NK-92 treated with Interleukin-12 subunit alpha and Interleukin-12 subunit beta, amount 100 ng/mL, for 24 hours (cell line): Measurements from ENCODE around the gene CRACR2B.
A peak's percentile ranks its signal among the peaks of the same experiment; 100 is the strongest.

Experiments
- DNase-seq: peaks from one replicate; lab custom pipeline; 2025; lab: John Stamatoyannopoulos, UW

CRACR2B gene

DNA sequence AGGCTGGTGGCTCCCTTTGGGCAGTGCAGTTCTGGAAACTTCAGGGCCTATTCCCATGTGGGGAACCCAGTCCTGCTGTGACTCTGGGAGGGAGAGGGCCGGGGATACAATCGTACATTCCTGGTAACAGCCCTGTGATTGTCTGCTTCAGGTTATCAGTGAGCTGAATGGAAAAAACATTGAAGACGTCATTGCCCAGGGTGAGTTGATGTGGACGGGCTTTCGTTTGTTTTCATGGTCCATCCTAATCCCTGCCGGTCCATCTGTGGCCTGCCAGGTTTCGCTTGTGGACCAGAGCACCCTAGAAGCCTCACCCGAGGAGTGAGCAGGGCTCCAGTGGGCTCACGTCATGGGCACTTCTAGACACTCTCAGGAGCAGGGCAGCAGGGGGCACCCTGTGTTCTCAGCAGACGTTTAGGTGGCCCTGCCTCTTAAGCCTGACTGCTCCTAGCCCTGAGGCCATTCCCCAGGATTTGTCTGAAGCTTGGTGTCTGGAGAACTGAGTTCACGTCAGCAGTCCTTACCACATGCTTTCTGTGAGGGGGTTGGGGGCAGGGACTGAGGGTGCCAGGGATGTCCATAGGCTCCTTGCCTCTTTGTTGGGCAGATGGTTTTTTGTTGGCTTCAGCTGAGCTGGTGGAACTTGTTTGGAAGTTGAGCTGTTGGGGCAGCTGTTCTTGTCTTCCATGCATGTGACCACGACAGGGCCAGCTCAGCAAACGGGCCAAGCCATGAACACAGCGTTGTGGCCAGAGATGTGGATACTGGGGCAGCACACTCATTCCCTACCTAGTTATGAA, 16.1 kb upstream of the CRACR2B start:
- DNase-seq = no peak

DNA sequence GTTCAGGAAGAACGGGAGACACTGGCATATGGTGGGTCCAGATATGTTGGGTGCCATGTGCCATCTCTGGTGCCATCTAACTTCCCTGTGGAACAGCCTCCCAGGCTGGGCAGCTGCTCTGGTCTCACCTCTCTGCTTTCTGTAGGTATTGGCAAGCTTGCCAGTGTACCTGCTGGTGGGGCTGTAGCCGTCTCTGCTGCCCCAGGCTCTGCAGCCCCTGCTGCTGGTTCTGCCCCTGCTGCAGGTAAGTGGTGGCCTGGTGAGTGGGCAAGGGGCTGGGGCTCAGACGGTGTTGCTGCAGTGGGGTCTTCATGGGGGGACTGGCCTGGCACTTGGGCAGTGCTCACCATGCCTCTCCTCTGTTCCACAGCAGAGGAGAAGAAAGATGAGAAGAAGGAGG, 15.3 kb upstream of the CRACR2B start:
- no peak for DNase-seq

DNA sequence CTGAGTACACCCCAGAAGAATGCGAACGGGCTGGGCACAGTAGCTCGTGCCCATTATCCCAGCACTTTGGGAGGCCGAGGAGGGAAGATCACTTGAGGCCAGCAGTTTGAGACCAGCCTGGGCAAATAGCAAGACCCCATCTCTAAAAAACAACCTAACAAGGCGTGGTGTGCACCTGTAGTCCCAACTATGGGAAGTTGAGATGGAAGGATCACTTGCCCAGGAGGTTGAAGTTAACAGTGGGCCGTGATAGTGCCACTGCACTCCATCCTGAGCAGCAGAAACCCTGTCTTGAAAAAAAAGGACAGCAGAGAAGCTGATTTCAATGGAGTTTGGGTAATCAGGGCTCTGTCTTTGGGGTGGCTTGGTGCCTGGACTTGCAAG, 14.7 kb upstream of the CRACR2B start:
- DNase-seq = no peak

DNA sequence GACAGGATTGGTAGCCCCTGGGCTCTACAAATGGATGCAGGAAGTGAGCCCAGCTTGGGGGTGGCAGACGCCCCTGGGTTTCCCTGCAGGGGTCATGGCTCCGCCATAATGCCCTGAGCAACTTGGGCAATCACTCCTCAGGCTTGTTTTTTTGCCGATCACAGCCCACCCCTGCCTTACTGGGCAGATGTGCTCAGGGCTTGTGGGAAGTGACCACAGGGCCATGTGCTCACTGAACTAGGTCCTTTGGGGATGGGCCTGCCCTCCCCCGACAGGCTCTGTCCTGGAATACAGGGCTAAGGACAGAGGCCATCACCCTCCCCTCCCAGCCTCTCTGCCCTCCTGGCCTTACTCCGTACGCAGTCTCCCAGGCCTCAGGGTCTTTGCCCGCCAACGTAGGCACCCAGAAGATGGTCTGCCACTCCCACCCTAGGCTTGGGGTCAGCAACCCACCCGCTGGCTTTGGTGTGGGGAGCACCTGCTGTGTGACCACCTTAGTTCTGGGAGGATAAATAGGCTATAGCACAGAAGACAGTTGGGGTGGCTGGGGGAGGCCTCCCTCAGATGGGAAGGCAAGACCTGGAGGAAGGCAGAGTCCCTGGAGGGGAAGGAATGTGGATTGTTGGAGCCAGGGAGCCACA, 14.1 kb upstream of the CRACR2B start:
- no peak for DNase-seq

DNA sequence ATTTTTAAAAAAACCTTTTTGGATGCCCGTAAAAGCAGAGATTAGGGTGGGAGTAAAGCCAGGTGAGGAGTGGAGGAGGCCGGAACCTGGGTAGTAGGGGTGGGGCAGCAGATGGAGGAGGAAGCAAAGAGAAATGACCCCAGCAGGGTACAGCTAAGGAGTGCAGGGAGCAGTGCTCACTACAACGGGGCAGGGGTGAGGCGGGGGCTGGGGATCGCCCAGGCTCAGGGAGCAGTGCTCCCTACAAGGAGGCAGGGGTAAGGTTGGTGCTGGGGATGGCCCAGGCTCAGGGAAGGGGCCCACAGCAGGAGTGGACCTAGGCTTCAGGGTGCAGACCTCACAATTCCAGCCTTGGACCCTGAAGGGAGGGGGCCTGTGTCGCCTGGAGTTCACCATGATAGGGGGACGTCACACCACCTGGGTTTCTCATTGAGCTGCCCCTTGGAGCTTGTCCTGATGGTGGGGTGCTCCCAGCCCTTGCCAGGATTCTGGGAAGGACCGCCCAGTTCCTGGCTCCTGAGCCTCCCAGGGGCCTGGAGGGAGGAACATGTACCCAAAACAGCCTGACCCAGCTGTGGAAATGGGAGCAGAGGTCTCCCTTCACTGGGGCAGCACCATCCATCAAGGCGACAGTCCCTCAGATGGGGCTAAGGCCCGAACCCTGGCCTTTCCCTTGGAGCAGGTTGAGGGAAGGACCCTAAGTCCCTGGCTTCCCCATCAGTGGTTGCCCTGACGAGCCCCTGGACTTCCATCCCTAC, 11.9 kb upstream of the CRACR2B start:
- DNase-seq = no peak

DNA sequence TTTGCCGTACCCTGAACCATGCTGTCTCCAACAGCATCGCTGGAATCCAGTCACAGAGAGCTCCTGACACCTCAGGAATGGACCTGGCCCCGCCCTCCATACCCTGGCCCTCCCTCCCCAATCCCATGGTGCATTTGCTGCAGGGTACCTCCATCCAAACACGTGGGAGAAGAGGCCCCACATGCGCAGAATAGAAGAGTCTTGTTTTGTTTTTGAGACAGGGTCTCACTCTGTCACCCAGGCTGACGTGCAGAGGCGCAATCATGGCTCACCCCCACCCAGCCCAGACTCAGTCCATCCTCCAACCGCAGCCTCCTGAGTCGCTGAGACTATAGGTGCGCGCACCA, 11.3 kb upstream of the CRACR2B start:
- DNase-seq = no peak

DNA sequence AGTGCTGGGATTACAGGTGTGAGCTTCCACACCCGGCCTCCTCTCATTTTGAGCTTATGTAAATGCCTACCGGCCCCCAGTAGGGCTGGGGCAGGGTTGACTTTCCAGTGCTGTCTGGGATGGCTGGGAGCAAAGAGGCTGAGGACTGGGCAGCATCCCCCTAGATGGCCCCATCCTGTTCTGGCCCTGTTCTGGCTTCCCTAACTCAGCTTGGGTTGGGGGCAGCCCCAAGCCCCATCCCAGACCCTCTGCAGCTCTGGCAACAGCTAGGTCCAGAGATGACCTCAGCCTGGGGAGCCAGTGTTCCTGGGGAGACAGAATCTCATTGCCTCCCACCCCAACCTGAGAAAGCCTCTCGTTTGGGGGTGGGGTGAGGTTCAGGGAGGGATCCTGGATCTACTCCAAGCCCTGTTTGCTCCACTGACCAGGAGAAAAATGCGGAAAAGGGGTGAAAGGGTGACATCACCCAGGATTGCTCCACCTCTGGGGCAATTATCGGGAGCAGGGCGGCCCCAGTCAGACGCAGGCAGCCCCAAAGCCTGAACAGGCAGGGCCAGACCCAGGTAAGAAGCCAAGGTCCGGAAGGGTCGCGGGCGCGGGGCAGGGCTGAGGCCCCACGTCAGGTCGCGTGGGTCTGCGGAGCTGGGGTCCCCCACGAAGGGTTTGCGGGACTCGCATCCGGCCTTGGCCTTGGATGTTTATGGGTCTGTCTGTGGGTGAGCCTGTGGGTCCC, 9.2 kb upstream of the CRACR2B start, which contains the start of gene PNPLA2:
PNPLA2 (plus strand) TSS at position 519 of the 733 bp plus-strand sequence. CDS start 805 bp downstream, outside the sequence.
- DNase-seq = no peak

DNA sequence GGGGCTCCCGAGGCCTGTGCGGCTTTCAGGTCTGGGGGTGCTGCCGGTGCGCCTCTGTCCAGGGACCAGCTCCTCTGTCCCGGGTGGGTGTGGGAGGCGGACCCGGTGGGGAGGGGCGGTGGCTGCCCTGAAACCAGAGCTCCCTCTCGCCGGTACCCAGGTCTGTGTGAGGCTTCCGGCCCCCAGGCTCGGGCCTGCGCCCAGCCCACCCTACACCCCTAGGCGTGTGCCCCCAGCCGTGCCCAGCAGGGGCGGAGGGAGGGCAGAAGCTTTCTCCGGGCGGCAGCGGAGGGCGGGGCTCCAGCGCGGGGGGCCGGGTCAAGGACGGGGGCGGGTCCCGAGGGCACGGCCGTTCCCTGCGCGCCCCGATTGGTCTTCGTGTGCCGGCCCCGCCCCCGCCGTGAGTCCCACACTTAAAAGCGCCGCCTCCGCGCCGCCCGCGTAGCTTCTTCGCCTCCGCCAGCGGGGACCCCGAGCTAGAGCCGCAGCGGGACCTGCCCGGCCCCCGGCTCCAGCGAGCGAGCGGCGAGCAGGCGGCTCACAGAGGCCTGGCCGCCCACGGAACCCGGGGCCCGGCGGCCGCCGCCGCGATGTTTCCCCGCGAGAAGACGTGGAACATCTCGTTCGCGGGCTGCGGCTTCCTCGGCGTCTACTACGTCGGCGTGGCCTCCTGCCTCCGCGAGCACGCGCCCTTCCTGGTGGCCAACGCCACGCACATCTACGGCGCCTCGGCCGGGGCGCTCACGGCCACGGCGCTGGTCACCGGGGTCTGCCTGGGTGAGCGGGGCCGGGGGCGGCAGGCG, 8.4 kb upstream of the CRACR2B start:
- peak; percentile 82 for DNase-seq

DNA sequence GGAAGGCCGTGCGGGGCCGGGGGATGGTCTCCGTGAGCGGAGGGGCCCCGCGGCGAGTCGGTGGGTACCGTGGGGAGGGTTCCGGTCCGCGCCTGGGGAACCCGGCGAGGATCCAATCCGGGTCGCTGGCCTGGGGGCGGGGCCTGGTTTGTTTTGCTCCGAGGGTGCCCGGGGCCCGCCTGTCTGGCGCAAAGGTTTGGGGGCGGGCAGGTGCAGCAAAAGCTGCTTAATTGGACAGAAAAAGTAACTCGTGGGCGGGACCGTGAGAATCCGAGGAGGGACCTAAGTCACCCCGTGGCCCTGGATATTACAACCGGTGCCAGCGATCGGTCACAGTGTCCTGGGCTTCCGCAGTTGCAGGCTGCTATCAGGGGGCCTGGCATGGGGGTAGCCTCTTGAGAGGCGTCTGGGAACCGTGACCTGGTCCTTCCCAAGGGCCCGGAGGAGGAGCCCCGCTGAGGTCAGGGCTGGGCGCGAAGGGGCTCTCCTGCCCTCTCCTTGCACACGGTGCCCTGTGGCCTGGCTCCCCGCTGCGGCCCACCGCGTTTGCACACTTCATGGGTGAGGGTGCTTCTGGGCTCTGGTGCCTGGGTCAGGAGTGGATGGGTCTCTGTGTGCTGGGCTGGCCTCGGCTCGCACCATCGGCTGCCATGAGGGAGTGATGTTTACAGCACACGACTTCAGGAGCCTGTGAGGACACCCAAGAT, 7.6 kb upstream of the CRACR2B start:
- DNase-seq = peak; percentile 93

DNA sequence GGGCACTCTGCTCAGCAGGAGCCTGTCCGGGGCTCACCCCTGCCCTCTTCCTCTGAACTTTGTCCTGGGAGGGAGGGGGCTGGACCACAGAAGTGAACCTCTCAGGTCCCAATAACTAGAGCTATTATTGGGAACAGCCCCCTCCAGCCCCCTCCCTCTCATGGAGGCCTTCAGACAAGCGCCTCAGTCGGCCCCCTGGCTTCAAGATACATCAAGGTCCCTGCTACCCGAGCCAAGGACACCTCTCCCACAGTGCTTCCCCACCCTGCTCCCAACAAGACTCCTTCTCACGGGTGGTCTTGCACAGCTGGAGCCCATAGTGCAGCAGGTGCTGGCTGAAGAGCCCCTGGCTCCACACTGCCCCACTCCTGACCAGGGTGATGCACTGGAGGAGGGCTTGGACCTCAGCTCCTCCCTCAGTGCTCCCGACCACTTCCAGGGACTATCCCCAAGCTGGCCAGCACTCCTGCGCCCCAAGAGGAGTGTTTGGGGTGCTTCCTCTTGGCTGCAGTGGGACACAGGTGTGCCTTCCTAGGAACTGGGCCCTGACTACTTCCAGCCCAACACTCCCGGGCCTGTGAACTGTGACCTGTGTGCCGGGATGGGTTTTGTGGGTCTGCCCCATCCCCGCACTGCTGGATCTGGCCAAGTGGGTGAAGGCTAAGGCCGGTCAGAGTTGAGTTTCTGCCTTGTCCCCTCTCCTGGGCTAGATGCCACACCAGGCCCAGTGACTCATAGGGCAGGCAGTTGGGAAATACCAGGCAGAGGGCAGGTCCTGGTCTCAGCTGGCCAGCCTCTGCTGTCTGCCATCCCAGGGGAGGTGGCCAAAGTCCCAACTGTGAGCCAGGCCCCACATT, 6.8 kb upstream of the CRACR2B start:
- DNase-seq = no peak

DNA sequence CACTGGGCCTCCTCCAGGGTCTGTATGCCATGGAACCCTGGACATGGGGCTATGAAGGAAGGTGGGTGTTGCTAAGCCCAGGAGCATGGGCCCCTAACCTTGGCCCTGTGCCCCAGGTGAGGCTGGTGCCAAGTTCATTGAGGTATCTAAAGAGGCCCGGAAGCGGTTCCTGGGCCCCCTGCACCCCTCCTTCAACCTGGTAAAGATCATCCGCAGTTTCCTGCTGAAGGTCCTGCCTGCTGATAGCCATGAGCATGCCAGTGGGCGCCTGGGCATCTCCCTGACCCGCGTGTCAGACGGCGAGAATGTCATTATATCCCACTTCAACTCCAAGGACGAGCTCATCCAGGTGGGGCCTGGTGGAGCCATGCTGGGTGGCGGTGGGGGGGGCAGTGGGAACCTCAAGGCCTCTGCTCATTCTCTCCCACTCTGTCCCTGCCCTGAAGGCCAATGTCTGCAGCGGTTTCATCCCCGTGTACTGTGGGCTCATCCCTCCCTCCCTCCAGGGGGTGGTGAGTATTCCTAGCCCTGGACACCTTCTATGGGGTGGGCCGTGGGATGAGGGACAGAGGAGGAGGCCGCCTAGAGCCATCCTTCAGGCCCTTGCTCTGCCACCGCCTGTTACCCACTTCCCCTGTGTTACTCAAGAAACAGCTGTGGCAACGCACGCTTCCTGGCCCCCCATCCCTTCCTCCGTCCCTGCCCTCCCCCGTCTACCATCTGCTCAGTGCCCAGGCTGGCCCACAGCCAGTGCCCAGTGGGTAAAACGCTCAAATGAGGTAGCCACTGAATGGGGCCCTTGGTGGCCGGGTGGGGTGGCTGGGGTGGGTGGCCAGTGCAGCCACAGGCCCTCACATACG, 6.0 kb upstream of the CRACR2B start:
- no peak for DNase-seq

DNA sequence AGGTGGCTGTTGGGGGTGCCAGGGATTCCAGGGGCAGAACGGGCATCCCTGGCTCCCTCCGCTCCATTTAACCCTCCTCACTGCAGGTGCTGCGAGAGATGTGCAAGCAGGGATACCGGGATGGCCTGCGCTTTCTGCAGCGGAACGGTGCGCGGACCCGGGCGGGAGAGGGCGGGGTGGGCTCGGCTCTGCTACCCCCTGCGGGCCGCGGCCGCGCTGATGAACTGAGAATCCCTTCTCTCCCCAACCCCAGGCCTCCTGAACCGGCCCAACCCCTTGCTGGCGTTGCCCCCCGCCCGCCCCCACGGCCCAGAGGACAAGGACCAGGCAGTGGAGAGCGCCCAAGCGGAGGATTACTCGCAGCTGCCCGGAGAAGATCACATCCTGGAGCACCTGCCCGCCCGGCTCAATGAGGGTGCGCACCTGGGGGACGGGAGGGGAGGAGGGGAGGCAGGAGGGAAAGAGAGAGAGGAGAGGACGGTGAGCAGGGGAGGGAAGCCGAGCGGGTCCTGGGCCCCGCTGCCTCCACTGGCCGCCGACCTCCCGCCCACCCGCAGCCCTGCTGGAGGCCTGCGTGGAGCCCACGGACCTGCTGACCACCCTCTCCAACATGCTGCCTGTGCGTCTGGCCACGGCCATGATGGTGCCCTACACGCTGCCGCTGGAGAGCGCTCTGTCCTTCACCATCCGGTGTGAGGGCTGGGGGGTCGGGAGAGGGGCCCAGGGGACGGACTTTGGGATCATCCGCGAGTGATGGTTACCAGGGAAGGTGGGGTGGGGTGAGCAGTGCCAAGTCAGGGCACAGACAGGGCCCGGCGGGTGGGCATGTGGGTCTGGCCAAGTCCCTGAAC, 4.1 kb upstream of the CRACR2B start:
- DNase-seq = no peak

DNA sequence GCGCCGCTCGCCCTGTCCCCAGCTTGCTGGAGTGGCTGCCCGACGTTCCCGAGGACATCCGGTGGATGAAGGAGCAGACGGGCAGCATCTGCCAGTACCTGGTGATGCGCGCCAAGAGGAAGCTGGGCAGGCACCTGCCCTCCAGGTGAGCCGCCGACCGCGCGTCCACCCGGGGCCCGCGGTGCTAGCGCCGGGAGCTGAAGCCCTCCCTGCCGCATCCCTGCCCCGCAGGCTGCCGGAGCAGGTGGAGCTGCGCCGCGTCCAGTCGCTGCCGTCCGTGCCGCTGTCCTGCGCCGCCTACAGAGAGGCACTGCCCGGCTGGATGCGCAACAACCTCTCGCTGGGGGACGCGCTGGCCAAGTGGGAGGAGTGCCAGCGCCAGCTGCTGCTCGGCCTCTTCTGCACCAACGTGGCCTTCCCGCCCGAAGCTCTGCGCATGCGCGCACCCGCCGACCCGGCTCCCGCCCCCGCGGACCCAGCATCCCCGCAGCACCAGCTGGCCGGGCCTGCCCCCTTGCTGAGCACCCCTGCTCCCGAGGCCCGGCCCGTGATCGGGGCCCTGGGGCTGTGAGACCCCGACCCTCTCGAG, 3.3 kb upstream of the CRACR2B start:
- DNase-seq = no peak

DNA sequence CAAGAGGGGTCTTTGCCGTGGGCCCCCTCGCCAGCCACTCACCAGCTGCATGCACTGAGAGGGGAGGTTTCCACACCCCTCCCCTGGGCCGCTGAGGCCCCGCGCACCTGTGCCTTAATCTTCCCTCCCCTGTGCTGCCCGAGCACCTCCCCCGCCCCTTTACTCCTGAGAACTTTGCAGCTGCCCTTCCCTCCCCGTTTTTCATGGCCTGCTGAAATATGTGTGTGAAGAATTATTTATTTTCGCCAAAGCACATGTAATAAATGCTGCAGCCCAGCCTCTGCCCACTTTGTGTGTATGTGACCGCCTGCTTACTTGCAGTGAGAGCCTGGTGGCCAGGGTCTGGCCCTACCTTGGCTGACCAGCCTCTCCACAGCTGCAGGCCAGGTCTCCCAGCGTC, 2.8 kb upstream of the CRACR2B start:
- DNase-seq = no peak

DNA sequence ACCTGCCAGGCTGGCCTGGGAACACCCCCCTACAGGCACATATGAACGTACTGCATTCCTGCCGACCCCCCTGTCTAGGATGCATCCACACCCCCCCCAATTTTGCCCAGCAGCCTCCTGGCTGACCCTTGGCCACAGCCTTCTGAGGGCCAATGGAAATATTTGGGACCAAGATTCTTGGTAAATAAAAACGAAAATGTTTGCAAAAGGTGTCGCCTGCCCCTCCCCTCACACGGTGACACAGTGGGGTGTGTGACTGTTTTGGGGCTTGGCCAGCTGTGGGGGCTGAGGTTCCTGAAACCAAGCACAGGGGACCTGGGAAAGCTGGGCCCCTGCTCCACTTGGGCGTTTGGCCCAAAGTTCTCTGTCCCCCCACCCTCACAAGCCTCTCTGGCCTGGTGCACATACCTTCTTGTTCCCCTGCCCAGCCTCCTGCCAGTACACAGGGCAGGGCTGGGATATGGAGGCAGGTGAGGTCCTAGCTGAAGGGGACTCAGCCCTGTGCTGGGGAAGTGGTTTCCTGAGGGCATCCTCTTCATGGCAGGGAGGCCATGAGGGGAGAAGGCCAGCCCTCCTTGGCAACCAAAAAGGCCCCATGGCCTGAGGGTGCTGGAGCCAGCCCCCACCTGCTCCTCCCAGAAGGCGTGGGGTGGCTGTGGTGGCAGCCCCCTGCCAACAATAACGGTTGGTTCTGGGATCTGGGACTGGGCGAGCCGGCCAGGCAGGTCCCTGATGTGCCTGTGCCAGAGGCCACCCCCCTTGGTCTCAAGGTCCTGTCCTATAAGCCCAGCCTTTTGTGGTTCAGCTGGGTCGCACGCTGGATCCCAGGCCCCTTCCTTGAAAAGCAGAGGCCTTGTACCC, 2.1 kb upstream of the CRACR2B start:
- DNase-seq = no peak

DNA sequence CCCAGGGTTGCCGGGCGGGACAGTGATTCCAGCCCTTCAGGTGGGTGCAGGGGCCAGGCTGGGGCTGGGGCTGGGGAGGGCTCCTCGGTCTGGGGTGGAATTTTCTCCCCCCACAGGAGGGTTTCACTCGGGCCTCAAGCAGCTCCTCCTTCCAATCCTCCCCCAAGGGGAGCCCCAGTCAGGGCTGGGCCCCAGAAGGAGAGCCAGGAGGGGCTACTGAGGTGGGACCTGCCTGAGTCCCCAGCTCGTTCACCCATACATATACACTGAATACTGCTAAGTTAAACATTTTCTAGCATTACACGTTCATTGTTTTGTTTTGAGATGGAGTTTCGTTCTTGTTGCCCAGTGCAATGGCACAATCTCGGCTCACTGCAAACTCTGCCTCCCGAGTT, 1.5 kb upstream of the CRACR2B start:
- no peak for DNase-seq

DNA sequence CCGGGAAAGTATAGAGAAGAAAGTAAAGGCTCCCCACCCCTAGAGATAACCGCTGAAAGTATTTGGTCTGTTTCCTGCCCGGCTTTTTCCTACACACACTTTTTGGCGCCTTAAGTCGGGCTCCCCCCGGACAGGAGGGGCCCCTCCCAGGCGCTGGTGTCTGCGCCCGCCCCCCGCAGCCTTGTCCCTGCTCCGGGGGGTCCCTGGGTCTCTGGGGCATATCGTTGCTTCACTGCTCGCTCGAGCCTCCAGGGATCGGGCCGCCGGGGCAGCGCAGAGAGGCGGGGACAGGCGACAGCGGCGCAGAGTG, 928 bp upstream of the CRACR2B start:
- DNase-seq = no peak
